ENCODE data around the gene LRRFIP2.
A peak's percentile ranks its signal among the peaks of the same experiment; 100 is the strongest.

- no peak for TF ChIP-seq POLR2A (IDR thresholded peaks at IDR 0.05)
- peak; percentile 24 to 61 (median 46) for TF ChIP-seq CTCF (IDR thresholded peaks at IDR 0.05)
These were observed 150.3 kb downstream of the LRRFIP2 start for GRCh38 chr3:37024092-37024491.

Data from heart left ventricle (tissue), 13 donors.